NCI-H82 (cell line): ENCODE results near the gene STPG3.
A peak's percentile ranks its signal among the peaks of the same experiment; 100 is the strongest.
"Not testable (repeated sequence)": the region's sequence is repeated elsewhere in the genome, so short reads cannot be mapped to it uniquely, and the experiment has no call there.

Experiments
- DNase-seq: peaks from one replicate; lab custom pipeline; 2025; lab: John Stamatoyannopoulos, UW

The STPG3 gene

GRCh38 chr9:137234055-137234697, 16.9 kb upstream of the STPG3 start:
- DNase-seq, result peak; percentile 22

GRCh38 chr9:137234758-137235423, 16.2 kb upstream of the STPG3 start:
- DNase-seq, result no peak

- DNase-seq, result peak; percentile 34
Observed at GRCh38 chr9:137235424-137236237, 15.5 kb upstream of the STPG3 start.

- DNase-seq, result peak; percentile 95
Observed at GRCh38 chr9:137236238-137236935, 14.7 kb upstream of the STPG3 start.

GRCh38 chr9:137236936-137237421, 14.1 kb upstream of the STPG3 start:
- no peak for DNase-seq

GRCh38 chr9:137237759-137238726, 13.0 kb upstream of the STPG3 start:
- peak; percentile 48 for DNase-seq

- DNase-seq, result not testable (repeated sequence)
Observed at GRCh38 chr9:137239541-137240200, 11.4 kb upstream of the STPG3 start.

- peak; percentile 71 for DNase-seq
Observed at GRCh38 chr9:137240318-137240840, 10.7 kb upstream of the STPG3 start.

- DNase-seq, result peak; percentile 100
Observed at GRCh38 chr9:137240841-137241489, 10.1 kb upstream of the STPG3 start, which contains the start of gene TUBB4B. TUBB4B (plus strand) TSS chr9:137241287; CDS start chr9:137241361, 74 bp downstream.

- DNase-seq, result peak; percentile 94
Observed at GRCh38 chr9:137241490-137242268, 9.4 kb upstream of the STPG3 start.

- DNase-seq, result no peak
Observed at GRCh38 chr9:137242269-137243203, 8.6 kb upstream of the STPG3 start.

- DNase-seq, result not testable (repeated sequence)
Observed at GRCh38 chr9:137243266-137243625, 7.8 kb upstream of the STPG3 start.

GRCh38 chr9:137243626-137244485, 7.2 kb upstream of the STPG3 start:
- peak; percentile 63 for DNase-seq

- peak; percentile 63 for DNase-seq
Observed at GRCh38 chr9:137244486-137245449, 6.3 kb upstream of the STPG3 start.
